Sigmoid colon (tissue), 4 donors: ENCODE data around the gene AKAP8.

Source experiments
- CTCF ChIP-seq, 4 experiments: fragments of 450-650 bp in 3 of 4; fragments of 200-600 bp in 1 of 4; IDR thresholded peaks; one replicate each; pipeline ENCODE4 v1.5.1; 2016 to 2019; ENCODE audit warnings: antibody characterized with exemption in 4 of 4, mild to moderate bottlenecking in 3 of 4, moderate library complexity in 2 of 4
- EP300 ChIP-seq, 4 donors: sonication (generic); formaldehyde crosslinking; IDR thresholded peaks; one replicate each; pipeline ENCODE4 v1.6.1; 2017; ENCODE audit warnings: antibody characterized with exemption in 4 of 4
- POLR2A ChIP-seq, 2 donors: fragments of 450-650 bp; IDR thresholded peaks; one replicate each; pipeline ENCODE4 v1.6.1; 2016; ENCODE audit warnings: antibody characterized with exemption in 2 of 2, mild to moderate bottlenecking in 2 of 2, moderate library complexity in 2 of 2
- POLR2AphosphoS5 ChIP-seq, 4 donors: sonication (generic); formaldehyde crosslinking; IDR thresholded peaks; one replicate each; pipeline ENCODE4 v1.6.1; 2017; ENCODE audit warnings: antibody characterized with exemption in 4 of 4

- TF ChIP-seq CTCF (IDR thresholded peaks at IDR 0.05) (no peak), POLR2AphosphoS5 (IDR thresholded peaks at IDR 0.05) (no peak), EP300 (IDR thresholded peaks at IDR 0.05) (no peak), POLR2A (IDR thresholded peaks at IDR 0.05) (no peak)
These were observed 62.1 kb downstream of the AKAP8 start for GRCh38 chr19:15317392-15318071.
